Skin of body (tissue), 3 donors: ENCODE data around the gene PIGP. TPM values are rescaled to one million over a fixed set of nuclear protein-coding genes. Genes with fewer than 3 reads are reported as not detected.
"Not testable (repeated sequence)": the region's sequence is repeated elsewhere in the genome, so short reads cannot be mapped to it uniquely, and the experiment has no call there.

Experiments
- DNase-seq: peaks from one replicate; lab custom pipeline; 2025; lab: John Stamatoyannopoulos, UW
- small RNA-seq: library from RNA; depleted of rRNA; stranded (forward); fragments of <200 nt; gene quantifications from one replicate; pipeline ENCODE3, GENCODE V24; 2014; ENCODE audit warnings: low replicate concordance
- total RNA-seq: library from RNA; depleted of rRNA; stranded (reverse); fragments of >200 nt; gene quantifications from one replicate; pipeline ENCODE4 v1.2.3, GENCODE V29; 2014

The PIGP gene
- total RNA-seq, 1 donor from 2014 or later = 9.9 TPM

DNA sequence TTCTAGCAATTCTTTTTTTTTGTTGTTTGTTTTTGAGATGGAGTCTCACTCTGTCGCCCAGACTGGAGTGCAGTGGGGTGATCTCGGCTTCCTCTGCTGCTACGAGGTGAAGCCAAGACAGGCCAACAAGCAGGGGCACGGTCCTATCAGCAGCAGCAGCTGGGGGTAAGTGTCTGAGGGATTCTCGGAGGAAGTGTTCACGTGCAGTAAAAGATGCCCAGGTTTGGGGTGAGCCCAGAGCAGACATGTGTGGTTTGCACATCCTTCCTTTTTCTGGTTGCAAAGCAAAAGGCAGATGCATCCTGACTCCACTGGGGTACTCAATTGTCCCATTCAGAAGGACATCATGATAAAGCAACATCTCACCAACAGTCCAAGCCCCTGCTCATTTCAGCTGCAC is 27.7 kb downstream of the PIGP start:
- no peak for DNase-seq

DNA sequence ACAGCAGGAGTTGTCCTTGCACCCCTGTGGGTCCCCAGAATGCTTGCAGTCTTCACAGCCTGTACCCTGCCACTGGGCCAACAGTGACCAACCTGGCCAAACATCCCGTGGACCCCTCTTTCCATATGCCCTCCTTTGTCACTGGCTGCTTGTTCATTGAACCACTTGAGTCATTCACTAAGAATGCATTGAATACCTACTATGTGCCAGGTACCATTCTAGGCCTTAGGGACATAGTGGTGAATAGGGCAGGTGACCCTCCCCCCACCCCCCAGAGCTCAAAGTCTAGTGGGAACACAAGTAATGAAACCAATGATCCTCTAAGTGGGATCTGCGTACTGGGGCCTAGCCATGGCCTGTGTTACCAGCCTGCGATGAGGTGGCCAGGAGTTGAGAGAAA is 28.2 kb downstream of the PIGP start:
- no peak for DNase-seq

DNA sequence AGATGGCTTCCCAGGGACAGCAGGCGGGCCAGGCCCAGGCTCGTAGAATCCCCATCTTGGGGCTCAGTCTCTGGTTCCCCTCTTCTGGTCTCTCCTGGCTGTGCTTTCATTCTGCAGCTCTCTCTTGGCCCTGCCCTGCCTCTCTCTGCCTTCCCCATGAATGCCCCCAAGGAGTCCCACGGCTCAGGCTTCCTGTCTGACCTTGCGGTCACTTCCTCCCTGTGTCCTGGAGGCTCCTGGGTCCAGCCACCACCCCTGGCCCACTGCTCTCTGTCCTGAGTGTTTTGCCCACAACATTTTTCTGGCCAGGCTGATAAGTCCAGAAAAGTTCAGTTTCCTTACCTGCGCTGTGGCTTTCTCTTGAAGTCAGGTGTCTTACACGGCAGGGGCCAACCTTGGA is 29.1 kb downstream of the PIGP start:
- DNase-seq = no peak

DNA sequence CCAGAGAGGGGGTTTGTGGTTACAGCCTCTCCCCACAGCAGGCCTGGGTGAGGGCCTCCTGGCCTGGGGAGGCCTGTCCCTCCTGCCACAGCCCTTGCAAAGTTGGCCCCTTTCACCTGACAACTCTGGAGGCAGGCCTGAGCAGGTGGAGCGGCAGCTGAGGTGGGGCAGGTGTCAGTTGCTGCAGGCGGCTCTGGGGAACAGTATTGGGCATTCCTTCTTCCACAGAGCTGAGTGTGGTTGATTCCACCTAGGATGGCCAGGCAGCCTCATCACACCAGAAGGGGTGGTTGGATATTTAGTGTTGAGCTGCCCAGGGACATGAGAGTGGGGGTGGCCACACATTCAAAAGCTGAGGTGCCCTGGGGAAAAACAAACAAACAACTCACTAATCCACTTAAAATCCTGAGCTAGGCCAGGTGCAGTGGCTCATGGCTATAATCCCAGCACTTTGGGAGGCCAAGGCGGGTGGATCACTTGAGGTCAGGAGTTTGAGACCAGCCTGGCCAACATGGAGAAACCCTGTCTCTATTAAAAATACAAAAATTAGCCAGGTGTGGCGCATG is 31.1 kb downstream of the PIGP start:
- no peak for DNase-seq

DNA sequence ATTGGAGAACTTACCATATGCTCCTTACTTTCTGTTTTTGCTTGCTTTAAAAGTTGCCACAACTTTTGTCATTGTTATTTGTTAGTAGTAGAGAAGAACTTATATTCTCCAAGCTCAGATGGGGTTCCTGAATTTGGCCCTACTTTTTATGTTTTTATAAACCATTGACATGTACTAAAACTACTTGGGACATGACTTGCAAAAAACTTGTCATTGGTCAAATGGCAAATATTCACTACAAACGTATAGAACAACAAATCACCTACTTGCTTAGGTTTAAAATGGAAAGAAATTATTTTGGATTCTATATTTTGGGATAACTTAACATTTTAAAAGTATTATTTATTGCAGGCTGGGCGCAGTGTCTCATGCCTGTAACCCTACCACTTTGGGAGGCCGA is 32.7 kb downstream of the PIGP start:
- no peak for DNase-seq

DNA sequence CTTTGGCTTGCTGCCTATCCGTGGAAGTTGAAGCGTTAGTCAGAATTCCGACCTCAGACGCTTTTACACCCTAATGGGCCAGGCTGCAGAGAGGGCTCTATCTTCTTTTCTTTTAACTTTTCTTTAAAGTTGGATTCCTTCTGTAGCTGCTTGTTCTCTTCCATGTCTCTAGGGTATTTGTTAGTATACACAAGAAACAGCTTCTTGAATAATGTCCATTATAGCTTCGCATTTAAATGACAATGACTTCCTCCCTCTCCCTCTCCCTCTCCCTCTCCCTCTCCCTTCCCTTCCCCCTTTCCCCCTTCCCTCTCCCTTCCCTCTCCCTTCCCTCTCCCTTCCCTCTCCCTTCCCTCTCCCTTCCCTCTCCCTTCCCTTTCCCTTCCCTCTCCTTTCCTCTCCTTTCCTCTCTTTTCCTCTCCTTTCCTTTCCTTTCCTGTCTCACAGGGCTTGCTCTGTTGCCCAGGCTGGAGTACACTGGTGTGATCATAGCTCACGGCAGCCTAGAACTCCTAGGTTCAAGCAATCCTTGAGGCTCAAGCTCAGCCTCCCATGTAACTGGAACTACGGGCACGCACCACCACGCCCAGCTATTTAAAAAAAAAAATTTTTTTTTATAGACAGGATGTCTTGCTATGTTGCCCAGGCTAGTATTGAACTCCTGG is 33.3 kb downstream of the PIGP start:
- DNase-seq = no peak

DNA sequence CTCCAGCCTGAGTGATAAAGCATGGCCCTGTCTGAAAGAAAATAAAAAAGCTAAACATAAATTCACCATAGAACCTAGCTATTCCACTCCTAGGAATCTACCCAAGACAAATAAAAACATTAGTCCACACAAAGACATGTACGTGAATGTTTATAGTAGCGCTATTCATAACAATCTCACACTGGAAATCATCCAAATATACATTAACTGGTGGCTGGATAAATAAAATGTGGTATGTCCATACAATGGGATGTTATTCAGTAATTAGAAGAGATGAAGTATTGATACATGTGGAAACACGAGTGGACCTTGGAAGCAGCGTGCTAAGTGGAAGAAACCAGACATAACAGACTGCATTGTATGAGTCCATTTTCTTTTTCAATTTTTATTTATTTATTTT is 36.7 kb downstream of the PIGP start:
- no peak for DNase-seq

DNA sequence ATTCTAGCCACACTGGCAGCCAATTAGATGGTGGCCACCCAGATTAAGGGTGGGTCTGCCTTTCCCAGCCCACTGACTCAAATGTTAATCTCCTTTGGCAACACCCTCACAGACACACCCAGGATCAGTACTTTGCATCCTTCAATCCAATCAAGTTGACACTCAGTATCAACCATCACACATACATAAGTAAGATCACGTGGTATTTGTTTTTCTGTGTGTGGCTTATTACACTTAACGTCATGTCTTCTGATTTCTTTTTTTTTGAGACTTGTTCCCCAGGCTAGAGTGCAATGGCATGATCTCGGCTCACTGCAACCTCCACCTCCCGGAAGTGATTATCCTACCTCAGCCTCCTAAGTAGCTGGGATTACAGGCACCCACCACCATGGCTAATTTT is 38.5 kb downstream of the PIGP start:
- not testable (repeated sequence) for DNase-seq

DNA sequence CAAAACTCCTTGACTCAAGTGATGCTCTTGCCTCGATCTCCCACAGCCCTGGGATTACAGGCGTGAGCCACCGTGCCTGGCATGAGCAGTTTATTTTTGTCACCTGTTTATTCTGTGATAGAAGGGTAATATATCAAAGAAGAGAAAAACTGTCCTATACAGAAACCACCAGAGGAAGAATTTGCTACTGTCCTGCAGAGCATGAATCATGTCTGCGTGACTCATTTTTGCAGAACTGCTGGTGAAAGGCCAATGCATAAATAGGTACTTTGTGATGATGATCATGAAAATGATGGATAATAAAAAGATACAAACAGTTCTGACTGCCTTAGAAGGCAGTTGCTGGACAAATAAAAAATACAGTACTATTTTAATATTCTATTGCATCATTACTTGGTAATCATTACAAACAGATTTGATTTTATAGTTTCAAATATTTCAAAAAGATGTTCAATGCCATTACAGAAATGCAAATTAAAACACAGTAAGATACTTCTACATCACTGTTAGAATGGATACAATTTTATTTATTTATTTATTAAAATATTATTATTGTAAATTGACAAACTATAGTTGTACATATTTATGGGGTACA is 39.9 kb downstream of the PIGP start:
- DNase-seq = no peak

DNA sequence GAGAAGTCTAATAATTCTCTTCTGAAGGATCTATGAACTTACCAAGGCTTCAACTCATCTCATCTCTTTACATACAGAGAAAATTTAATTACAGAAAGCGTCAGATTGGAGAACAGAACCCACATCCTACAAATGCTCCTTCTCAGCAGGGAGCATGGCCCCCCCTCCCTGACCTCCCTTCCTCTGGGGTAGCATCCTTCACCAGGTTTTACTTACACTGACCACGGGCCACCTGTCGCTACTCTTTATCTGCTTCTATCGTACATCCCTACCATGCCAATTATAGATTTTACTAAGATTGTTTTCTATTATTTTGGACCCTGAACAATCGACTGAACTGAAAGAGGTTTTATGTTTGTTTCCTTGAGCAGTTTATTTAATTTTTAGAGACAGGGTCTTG is 40.6 kb downstream of the PIGP start:
- no peak for DNase-seq

DNA sequence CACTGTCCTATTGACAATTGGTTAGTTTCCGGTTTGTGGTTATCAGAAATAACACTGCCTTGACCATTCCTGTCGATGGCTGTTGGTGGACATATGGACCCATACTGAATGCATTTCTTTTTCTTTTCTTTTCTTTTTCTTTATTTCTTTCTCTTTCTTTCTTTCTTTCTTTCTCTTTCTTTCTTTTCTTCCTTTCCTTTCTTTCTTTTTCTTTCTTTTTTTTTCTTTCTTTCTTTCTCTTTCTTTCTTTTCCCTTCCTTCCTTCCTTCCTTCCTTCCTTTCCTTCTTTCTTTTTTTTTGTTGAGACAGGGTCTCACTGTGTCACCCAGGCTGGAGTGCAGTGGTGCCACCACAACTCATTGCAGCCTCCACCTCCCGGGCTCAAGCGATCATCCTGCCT is 42.0 kb downstream of the PIGP start:
- no peak for DNase-seq

DNA sequence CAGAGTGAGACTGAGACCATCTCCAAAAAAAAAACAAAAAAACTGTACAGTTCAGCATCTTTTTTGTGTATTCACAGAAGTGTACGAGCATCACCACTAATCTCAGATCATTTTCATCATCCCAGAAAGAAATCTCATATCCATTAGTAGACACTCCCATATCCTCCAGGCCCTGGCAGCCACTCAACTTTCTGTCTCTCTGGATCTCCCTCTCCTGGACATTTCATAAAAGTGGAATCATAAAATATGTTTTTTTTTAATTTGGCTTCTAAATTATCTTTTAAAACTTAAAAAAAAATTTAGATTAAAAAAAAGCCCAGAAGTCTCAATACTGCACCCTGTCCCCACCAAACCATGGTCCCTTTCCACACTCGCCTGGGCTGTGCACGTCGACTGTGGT is 44.3 kb downstream of the PIGP start:
- DNase-seq = no peak

DNA sequence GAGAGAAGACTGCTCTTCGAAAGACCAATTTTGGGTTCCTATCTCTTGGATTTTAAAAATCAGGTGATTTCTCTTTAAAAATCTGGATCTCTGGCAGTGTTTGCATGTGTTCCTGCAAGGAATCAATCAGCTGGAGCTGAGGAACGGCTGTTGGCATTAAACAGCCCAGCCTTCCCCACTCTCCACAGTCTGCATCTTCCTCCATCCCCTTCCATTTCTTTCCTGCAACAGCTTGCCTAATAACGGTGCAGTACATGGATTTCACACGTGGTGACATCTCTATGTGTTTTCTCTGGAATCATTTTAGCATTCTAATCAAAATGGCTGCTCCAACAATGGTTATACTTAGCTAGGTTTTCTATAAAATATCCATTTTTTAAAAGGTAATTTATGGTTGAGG is 46.4 kb downstream of the PIGP start:
- no peak for DNase-seq

DNA sequence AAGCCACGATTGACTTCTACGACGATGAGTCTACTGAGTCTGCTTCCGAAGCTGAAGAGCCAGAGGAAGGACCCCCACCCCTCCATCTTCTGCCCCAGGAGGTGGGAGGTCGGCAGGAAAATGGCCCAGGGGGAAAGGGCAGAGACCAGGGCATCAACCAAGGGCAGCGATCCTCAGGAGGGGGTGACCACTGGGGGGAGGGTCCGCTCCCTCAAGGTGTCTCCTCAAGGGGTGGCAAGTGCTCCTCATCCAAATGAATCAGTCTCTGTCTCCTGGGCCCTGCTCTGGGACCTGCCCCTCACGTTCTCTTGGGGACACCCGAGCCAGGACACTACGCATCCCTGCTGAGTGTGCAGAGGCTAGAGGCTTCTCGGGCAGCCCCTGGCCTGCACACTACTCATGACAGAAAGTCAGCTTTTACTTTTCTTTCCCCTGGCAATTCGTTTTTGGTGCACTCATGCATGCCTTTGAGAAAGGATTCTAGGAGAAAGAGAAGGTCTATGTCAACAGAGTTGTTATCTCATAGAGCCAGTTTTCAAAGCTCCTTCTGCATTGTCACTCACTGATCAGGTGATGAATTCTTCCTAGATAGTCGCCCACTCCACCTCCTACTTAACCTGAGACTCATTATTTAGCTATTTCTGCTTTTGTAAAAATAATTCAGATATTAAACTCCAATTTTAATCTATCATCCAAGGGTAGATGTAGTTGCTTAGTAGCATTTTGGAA is 54.8 kb downstream of the PIGP start:
- DNase-seq = no peak

Small RNA genes within 50 kb of the gene (small RNA-seq; reads per million reads assigned to genes)
- not detected for gene RNU6-696P

Other genes starting within 250 kb of the PIGP start
- 14.5 TPM for gene HLCS, start 106.4 kb downstream of the PIGP start, total RNA-seq
- gene RIPPLY3, start 66.4 kb downstream of the PIGP start, total RNA-seq = 0.20 TPM
- gene TTC3, start 183 bp upstream of the PIGP start, total RNA-seq = 337 TPM
- gene VPS26C, start 194.3 kb upstream of the PIGP start, total RNA-seq = 47.7 TPM